H1 (cell line): ENCODE results near the gene ZNF385C. TPM values are rescaled to one million over a fixed set of nuclear protein-coding genes. Genes with fewer than 3 reads are reported as not detected.

Source experiments
- CTCF ChIA-PET: fragments of 300-600 bp; sonication (Branson Sonifier 250); formaldehyde crosslinking; loops from one replicate; lab custom pipeline; 2021; ENCODE audit not compliant: partially characterized antibody; lab: Charles Lee
- POLR2A ChIA-PET: fragments of 300-600 bp; sonication (Branson Sonifier 250); formaldehyde crosslinking; loops from one replicate; lab custom pipeline; 2021; ENCODE audit warnings: inconsistent platforms; ENCODE audit not compliant: partially characterized antibody; lab: Charles Lee
- DNase-seq, 2 experiments: peaks; one replicate each; pipeline versions ENCODE4 v3.0.0 to v3.0.0-alpha.2; 2010 to 2022; ENCODE audit warnings: low spot score in 2 of 2, low read depth in 1 of 2, mixed read lengths in 1 of 2
- FAIRE-seq: peaks from 2 replicates; lab custom pipeline; 2011; peaks lifted over from hg19 to GRCh38; lab: Jason Lieb, UNC
- H2AFZ ChIP-seq: 2 replicates; pipeline ENCODE4 v1.8.1; 2012; ENCODE audit warnings: low read length, inconsistent platforms
- H2AK5ac ChIP-seq: 2 replicates; pipeline ENCODE4 v1.6.1; 2013; ENCODE audit warnings: low read depth, low read length
- H2BK120ac ChIP-seq: replicated peaks from 2 replicates; pipeline ENCODE3; 2013; ENCODE audit warnings: low read depth, low read length, inconsistent platforms
- H2BK12ac ChIP-seq: 2 replicates; pipeline ENCODE4 v1.6.1; 2013; ENCODE audit warnings: low read depth, low read length
- H2BK15ac ChIP-seq: 2 replicates; pipeline ENCODE4 v1.6.1; 2013; ENCODE audit warnings: low read length
- H2BK20ac ChIP-seq: 2 replicates; pipeline ENCODE4 v1.6.1; 2013; ENCODE audit warnings: low read length
- H2BK5ac ChIP-seq: 2 replicates; pipeline ENCODE4 v1.6.1; 2013; ENCODE audit warnings: low read depth, low read length
- H3K14ac ChIP-seq: 2 replicates; pipeline ENCODE4 v1.6.1; 2013; ENCODE audit warnings: inconsistent platforms; ENCODE audit not compliant: insufficient read length
- H3K18ac ChIP-seq: 2 replicates; pipeline ENCODE4 v1.6.1; 2013; ENCODE audit warnings: low read length; ENCODE audit errors: extremely low read depth
- H3K23ac ChIP-seq: 2 replicates; pipeline ENCODE4 v1.6.1; 2013; ENCODE audit warnings: inconsistent platforms; ENCODE audit not compliant: insufficient read length
- H3K23me2 ChIP-seq: 2 replicates; pipeline ENCODE4 v1.6.1; 2013; ENCODE audit warnings: low read depth, low read length
- H3K27ac ChIP-seq: 2 replicates; pipeline ENCODE4 v1.6.1; 2011; ENCODE audit warnings: low read depth, low read length, inconsistent platforms
- H3K27me3 ChIP-seq, 4 experiments: replicated peaks in 1 of 4; 1 replicate in 1 of 4; 2 replicates in 3 of 4; pipeline versions ENCODE4 v1.6.1 to v1.8.1; 2011 to 2013; ENCODE audit warnings: low read length in 3 of 4, mild to moderate bottlenecking in 3 of 4, inconsistent platforms in 2 of 4, mixed read lengths in 2 of 4, moderate library complexity in 1 of 4; ENCODE audit not compliant: control insufficient read depth in 3 of 4, insufficient read depth in 3 of 4; ENCODE audit errors: extremely low read depth in 1 of 4
- H3K36me3 ChIP-seq, 4 experiments: 2 replicates each; pipeline versions ENCODE4 v1.6.1 to v1.8.1; 2011 to 2013; ENCODE audit warnings: mild to moderate bottlenecking in 4 of 4, low read length in 3 of 4, moderate library complexity in 2 of 4, control low read depth in 1 of 4, inconsistent platforms in 1 of 4; ENCODE audit not compliant: insufficient read depth in 4 of 4, control insufficient read depth in 2 of 4
- H3K4ac ChIP-seq: replicated peaks from 2 replicates; pipeline ENCODE3; 2013; ENCODE audit warnings: low read length, low read depth, mixed read lengths, inconsistent platforms; ENCODE audit not compliant: insufficient read length
- H3K4me1 ChIP-seq, 4 experiments: replicated peaks in 1 of 4; 1 replicate in 1 of 4; 2 replicates in 3 of 4; pipeline versions ENCODE4 v1.6.1 to v1.8.1; 2011 to 2013; ENCODE audit warnings: low read length in 3 of 4, inconsistent platforms in 2 of 4, mixed read lengths in 1 of 4; ENCODE audit not compliant: insufficient read depth in 4 of 4, control insufficient read depth in 3 of 4
- H3K4me2 ChIP-seq, 2 experiments: 2 replicates each; pipeline versions ENCODE4 v1.6.1 to v1.8.1; 2011 to 2013; ENCODE audit warnings: low read depth in 2 of 2, low read length in 2 of 2, control low read depth in 1 of 2, inconsistent platforms in 1 of 2, mild to moderate bottlenecking in 1 of 2; ENCODE audit not compliant: insufficient read depth in 1 of 2
- H3K4me3 ChIP-seq, 4 experiments: fragments of 200-600, 300-600 bp in 1 of 4; sonication (generic), shearing (Covaris generic), sonication (Bioruptor Twin) in 1 of 4; 2 replicates each; pipeline versions ENCODE4 v1.5.1 to v1.8.1; 2011 to 2016; ENCODE audit warnings: low read length in 4 of 4, low read depth in 3 of 4, control low read depth in 2 of 4, inconsistent platforms in 2 of 4, mild to moderate bottlenecking in 2 of 4, mixed read lengths in 1 of 4, moderate library complexity in 1 of 4; ENCODE audit not compliant: insufficient read depth in 2 of 4; ENCODE audit errors: extremely low read depth in 1 of 4
- H3K56ac ChIP-seq: replicated peaks from 2 replicates; pipeline ENCODE3; 2013; ENCODE audit warnings: low read depth, mild to moderate bottlenecking, mixed read lengths, low read length, inconsistent platforms; ENCODE audit not compliant: insufficient read length
- H3K79me1 ChIP-seq: 2 replicates; pipeline ENCODE4 v1.6.1; 2013; ENCODE audit warnings: low read depth, low read length, control low read depth
- H3K79me2 ChIP-seq, 2 experiments: 2 replicates each; pipeline versions ENCODE4 v1.6.1 to v1.8.1; 2012 to 2013; ENCODE audit warnings: low read length in 2 of 2, mild to moderate bottlenecking in 2 of 2, inconsistent platforms in 1 of 2; ENCODE audit not compliant: insufficient read depth in 2 of 2, control insufficient read depth in 1 of 2
- H3K9ac ChIP-seq, 4 experiments: replicated peaks in 1 of 4; 1 replicate in 1 of 4; 2 replicates in 3 of 4; pipeline versions ENCODE4 v1.6.1 to v1.8.1; 2011 to 2013; ENCODE audit warnings: low read depth in 3 of 4, low read length in 3 of 4, control low read depth in 2 of 4, mild to moderate bottlenecking in 2 of 4, moderate library complexity in 2 of 4, inconsistent platforms in 1 of 4; ENCODE audit errors: extremely low read depth in 1 of 4
- H3K9me3 ChIP-seq, 2 experiments: 2 replicates each; pipeline versions ENCODE4 v1.6.1 to v1.8.1; 2012 to 2013; ENCODE audit warnings: mild to moderate bottlenecking in 2 of 2, moderate library complexity in 2 of 2, control low read depth in 1 of 2, inconsistent platforms in 1 of 2, low read depth in 1 of 2, low read length in 1 of 2, mixed read lengths in 1 of 2; ENCODE audit not compliant: insufficient read depth in 2 of 2
- H4K20me1 ChIP-seq, 2 experiments: replicated peaks in 1 of 2; 2 replicates each; pipeline versions ENCODE3 to v1.8.1; 2011 to 2013; ENCODE audit warnings: inconsistent platforms in 2 of 2, low read length in 2 of 2, mild to moderate bottlenecking in 1 of 2; ENCODE audit not compliant: insufficient read depth in 2 of 2, control insufficient read depth in 1 of 2
- H4K5ac ChIP-seq: 2 replicates; pipeline ENCODE4 v1.6.1; 2013; ENCODE audit warnings: low read length, low read depth, mixed read lengths, inconsistent platforms; ENCODE audit not compliant: insufficient read length
- H4K8ac ChIP-seq: 2 replicates; pipeline ENCODE4 v1.8.0; 2013; ENCODE audit warnings: mild to moderate bottlenecking, moderate library complexity, low read length, inconsistent platforms; ENCODE audit not compliant: insufficient read depth; ENCODE audit errors: extremely low read depth
- H4K91ac ChIP-seq: replicated peaks from 2 replicates; pipeline ENCODE3; 2013; ENCODE audit warnings: low read length, mixed read lengths, inconsistent platforms; ENCODE audit not compliant: insufficient read length
- NRF1 ChIP-seq: IDR thresholded peaks from 2 replicates; pipeline ENCODE4 v1.6.1; 2011; ENCODE audit warnings: mild to moderate bottlenecking, low read depth, low read length, improper control_type of control experiment
- TCF12 ChIP-seq: IDR thresholded peaks from 2 replicates; pipeline ENCODE4 v1.6.1; 2011; ENCODE audit warnings: low read depth, mild to moderate bottlenecking, low read length
- WGBS, 2 experiments: shearing (Covaris generic) in 1 of 2; methylation state at CpG; one replicate each; pipeline versions ENCODE4 v1.1.6 to v1.1.7; 2013 to 2015; ENCODE audit warnings: low lambda C conversion rate in 2 of 2, mixed read lengths in 2 of 2, inconsistent platforms in 1 of 2, low coverage in 1 of 2, missing lambda C conversion rate in 1 of 2; ENCODE audit not compliant: insufficient replicate concordance in 2 of 2, insufficient coverage in 1 of 2, insufficient read length in 1 of 2; ENCODE audit errors: extremely low coverage in 1 of 2, missing lambda C conversion rate in 1 of 2; 5-methylcytosine and 5-hydroxymethylcytosine counted together
- polyA plus RNA-seq, 7 experiments: library from polyadenylated mRNA; depleted of rRNA in 3 of 7; stranded (reverse) in 5 of 7; unstranded in 2 of 7; fragments of >200 nt in 5 of 7; fragments of 200-250 nt in 2 of 7; gene quantifications; 1 replicate in 5 of 7; 2 replicates in 1 of 7; 4 replicates in 1 of 7; pipeline versions ENCODE4 v1.2.1 to v1.2.3, GENCODE V29; 2011 to 2013; ENCODE audit warnings: missing spikeins in 2 of 7, mixed read lengths in 2 of 7
- total RNA-seq: library from RNA; stranded (reverse); fragmentation: NEBNext Ultra II Directional; extraction: Animal tissue kit (Norgen Biotek cat#: 25700); gene quantifications from 2 replicates; pipeline ENCODE4 v1.2.1, GENCODE V29; 2021

The ZNF385C gene
- total and polyA plus RNA-seq, 2 of the 8 experiments (the other 6 are each of a cell fraction or from before 2014, with no cell fraction given): 3.9 to 6.1 TPM

DNA sequence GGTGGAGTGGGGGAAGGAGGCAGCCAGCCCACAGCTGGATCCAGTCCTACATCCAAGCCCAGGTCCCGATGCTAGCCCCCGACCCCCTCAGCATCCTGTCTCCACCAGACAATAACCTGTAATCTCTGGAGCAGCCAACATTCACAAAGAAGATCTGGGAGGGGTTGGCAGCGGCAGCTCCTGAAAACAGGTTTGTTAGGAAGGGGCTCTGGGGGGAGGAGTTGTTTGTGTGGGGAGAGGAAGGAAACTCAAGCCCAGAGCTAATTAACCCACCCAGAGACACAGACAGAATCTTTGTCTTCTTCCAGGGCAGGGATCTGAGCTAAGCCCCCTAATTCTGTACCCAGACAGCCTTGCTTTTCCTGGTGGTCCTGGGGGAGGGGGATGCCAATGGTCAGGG, 43.2 kb downstream of the ZNF385C start:
- H3K4me3 ChIP-seq: no peak overlapping the region
- H2BK20ac ChIP-seq: 0 out of 2 replicates have a peak overlapping the region, but pooled peaks have one; percentile 56

More for the DNA sequence above, 43.2 kb downstream of the ZNF385C start:
- H3K14ac ChIP-seq: no peak overlapping the region
- no peak overlapping the region for H3K4ac ChIP-seq
- H2BK12ac ChIP-seq: 0 out of 2 replicates have a peak overlapping the region, but pooled peaks have one; percentile 20
- peaks cover 0 to 3% (median 0%) of the 10 kb centered on the region in 4 experiments; a peak in 2 of 7 replicates for H3K27me3 ChIP-seq
- no peak overlapping the region for H3K56ac ChIP-seq
- H3K79me1 ChIP-seq: no peaks in the 10 kb centered on the region
- H3K79me2 ChIP-seq: no peaks in the 10 kb centered on the region
- H3K9ac ChIP-seq: no peak overlapping the region
- no peak overlapping the region for H4K8ac ChIP-seq
- no peak overlapping the region for H2AK5ac ChIP-seq
- DNase-seq: no peak
- H2AFZ ChIP-seq: no peak overlapping the region
- no peak overlapping the region for H2BK15ac ChIP-seq
- H4K5ac ChIP-seq: no peak overlapping the region
- no peak overlapping the region for H4K91ac ChIP-seq
- no peak overlapping the region; a peak in 1 of 4 replicates for H3K4me2 ChIP-seq
- no peak overlapping the region for H2BK120ac ChIP-seq
- H3K23me2 ChIP-seq: peaks cover 5% of the 10 kb centered on the region; the same call in 1 of the 2 replicates
- POLR2A ChIA-PET: interaction anchor here (0.8 to 1.3 kb wide), 4 partner anchors 11 to 41 kb away, joined by 3 to 4 read pairs (median 4); no protein-coding TSS in a partner anchor
- no peak overlapping the region for H2BK5ac ChIP-seq
- TF ChIP-seq NRF1: no peak
- 0 out of 2 replicates have a peak, but pooled peaks have one; percentile 33 for TF ChIP-seq TCF12
- no peak for FAIRE-seq
- CTCF ChIA-PET: interaction anchor here (0.7 to 17.0 kb wide), 14 partner anchors 9 to 126 kb away, joined by 3 to 381 read pairs (median 6); partner anchors contain the start of genes DHX58, HSPB9, KAT2A and KCNH4
- H3K23ac ChIP-seq: no peak overlapping the region
- no peak overlapping the region for H3K18ac ChIP-seq
- no peaks in the 10 kb centered on the region for H4K20me1 ChIP-seq
- H3K4me1 ChIP-seq: peaks cover 0 to 26% (median 14%) of the 10 kb centered on the region in 4 experiments; a peak in 6 of 7 replicates
- H3K9me3 ChIP-seq: no peaks in the 10 kb centered on the region
- WGBS, 2 experiments: 27% methylated on average over 2 of the region's 3 CpGs; no CpG with 5 or more reads in 1 of the 2 experiments
- no peaks in the 10 kb centered on the region for H3K36me3 ChIP-seq
- no peak overlapping the region for H3K27ac ChIP-seq
